IMR-90 (cell line): ENCODE results near the gene GSDMA. TPM values are rescaled to one million over a fixed set of nuclear protein-coding genes. Genes with fewer than 3 reads are reported as not detected.

Experiments used
- ATAC-seq: fragments of 200-7000 bp; cut with Tn5 transposase; 2 replicates; pipeline ENCODE4 v1.9.1; 2020; ENCODE audit warnings: low read depth, mild to moderate bottlenecking, moderate library complexity
- BruUV-seq: library from RNA; stranded (reverse); fragments of 400-500 nt; replicated peaks from 2 replicates; lab custom pipeline; 2021; lab: Mats Ljungman, UMichigan
- CTCF ChIA-PET: fragments of 300-600 bp; formaldehyde crosslinking; extraction: SDS; loops from one replicate; lab custom pipeline; 2021; ENCODE audit warnings: antibody characterized with exemption; lab: Yijun Ruan, JAX
- POLR2A ChIA-PET: fragments of 300-600 bp; sonication (Branson Sonifier 250); formaldehyde crosslinking; loops from one replicate; lab custom pipeline; 2022; ENCODE audit warnings: antibody characterized with exemption; ENCODE audit not compliant: unreplicated experiment; lab: Charles Lee
- DNase-seq: peaks from one replicate; pipeline ENCODE4 v3.0.0; 2013
- H2AFZ ChIP-seq: replicated peaks from 2 replicates; pipeline ENCODE3; 2013; ENCODE audit warnings: low read length, mild to moderate bottlenecking; ENCODE audit not compliant: poor library complexity
- H2AK5ac ChIP-seq: 2 replicates; pipeline ENCODE4 v1.6.1; 2013; ENCODE audit warnings: low read depth, low read length, inconsistent platforms
- H2AK9ac ChIP-seq: replicated peaks from 2 replicates; pipeline ENCODE3; 2013; ENCODE audit warnings: mild to moderate bottlenecking, low read depth, low read length, moderate library complexity; ENCODE audit not compliant: poor library complexity
- H2BK120ac ChIP-seq: 2 replicates; pipeline ENCODE4 v1.6.1; 2013; ENCODE audit warnings: low read depth, low read length, inconsistent platforms
- H2BK15ac ChIP-seq: 3 replicates; pipeline ENCODE4 v1.6.1; 2013; ENCODE audit warnings: low read depth, low read length, inconsistent platforms
- H2BK20ac ChIP-seq: 2 replicates; pipeline ENCODE4 v1.6.1; 2013; ENCODE audit warnings: low read depth, mild to moderate bottlenecking, inconsistent platforms, low read length, moderate library complexity
- H2BK5ac ChIP-seq: 2 replicates; pipeline ENCODE4 v1.6.1; 2013; ENCODE audit warnings: mild to moderate bottlenecking, low read depth, low read length, inconsistent platforms; ENCODE audit not compliant: poor library complexity, severe bottlenecking
- H3K14ac ChIP-seq: replicated peaks from 2 replicates; pipeline ENCODE4 v1.6.1; 2013; ENCODE audit warnings: low read depth, low read length, inconsistent platforms
- H3K18ac ChIP-seq: 2 replicates; pipeline ENCODE4 v1.6.1; 2013; ENCODE audit warnings: low read depth, low read length, control low read depth
- H3K23ac ChIP-seq: 2 replicates; pipeline ENCODE4 v1.6.1; 2013; ENCODE audit warnings: low read depth, low read length, inconsistent platforms
- H3K27ac ChIP-seq: 2 replicates; pipeline ENCODE4 v1.5.1; 2013; ENCODE audit warnings: mild to moderate bottlenecking, control low read depth, low read length; ENCODE audit not compliant: insufficient read depth
- H3K27me3 ChIP-seq: 2 replicates; pipeline ENCODE4 v1.6.1; 2013; ENCODE audit warnings: low read length; ENCODE audit not compliant: control insufficient read depth, insufficient read depth
- H3K36me3 ChIP-seq: 2 replicates; pipeline ENCODE4 v1.6.1; 2013; ENCODE audit warnings: low read length, mixed read lengths; ENCODE audit not compliant: control insufficient read depth, insufficient read depth
- H3K4ac ChIP-seq: 2 replicates; pipeline ENCODE4 v1.6.1; 2013; ENCODE audit warnings: low read depth, low read length, inconsistent platforms
- H3K4me1 ChIP-seq: 2 replicates; pipeline ENCODE4 v1.6.1; 2013; ENCODE audit warnings: low read length, mixed read lengths; ENCODE audit not compliant: control insufficient read depth, insufficient read depth
- H3K4me2 ChIP-seq: 2 replicates; pipeline ENCODE4 v1.6.1; 2013; ENCODE audit warnings: low read depth, mild to moderate bottlenecking, control low read depth, low read length, moderate library complexity
- H3K4me3 ChIP-seq: 2 replicates; pipeline ENCODE4 v1.5.1; 2013; ENCODE audit warnings: low read depth, mild to moderate bottlenecking, control low read depth, low read length, moderate library complexity; ENCODE audit not compliant: insufficient read depth
- H3K56ac ChIP-seq: 2 replicates; pipeline ENCODE4 v1.6.1; 2013; ENCODE audit warnings: low read length, inconsistent platforms; ENCODE audit not compliant: insufficient read depth; ENCODE audit errors: extremely low read depth
- H3K79me1 ChIP-seq, 2 experiments: 2 replicates each; pipeline ENCODE4 v1.6.1; 2013; ENCODE audit warnings: low read length in 2 of 2, inconsistent platforms in 1 of 2, low read depth in 1 of 2
- H3K9ac ChIP-seq: 2 replicates; pipeline ENCODE4 v1.6.1; 2013; ENCODE audit warnings: low read depth, low read length, control low read depth
- H3K9me1 ChIP-seq: 2 replicates; pipeline ENCODE4 v1.6.1; 2013; ENCODE audit warnings: low read length, inconsistent platforms; ENCODE audit not compliant: insufficient read depth
- H3K9me3 ChIP-seq: 2 replicates; pipeline ENCODE4 v1.6.1; 2013; ENCODE audit warnings: low read length; ENCODE audit not compliant: control insufficient read depth, insufficient read depth
- H4K20me1 ChIP-seq: 2 replicates; pipeline ENCODE4 v1.6.1; 2013; ENCODE audit warnings: low read length, inconsistent platforms; ENCODE audit not compliant: insufficient read depth
- H4K5ac ChIP-seq: 2 replicates; pipeline ENCODE4 v1.6.1; 2013; ENCODE audit warnings: mild to moderate bottlenecking, low read depth, low read length, control low read depth
- H4K8ac ChIP-seq, 2 experiments: 2 replicates each; pipeline ENCODE4 v1.6.1; 2013; ENCODE audit warnings: low read depth in 2 of 2, low read length in 2 of 2, control low read depth in 1 of 2, inconsistent platforms in 1 of 2
- H4K91ac ChIP-seq: 2 replicates; pipeline ENCODE4 v1.6.1; 2013; ENCODE audit warnings: low read depth, low read length, inconsistent platforms; ENCODE audit not compliant: insufficient read depth
- BHLHE40 ChIP-seq: fragments of 150-350 bp; IDR thresholded peaks from 2 replicates; pipeline ENCODE4 v1.6.1; 2016; ENCODE audit warnings: mild to moderate bottlenecking, low read depth, low read length
- CHD1 ChIP-seq: IDR thresholded peaks from 2 replicates; pipeline ENCODE4 v1.6.1; 2012; ENCODE audit warnings: low read depth, low read length, improper control_type of control experiment
- FOS ChIP-seq: fragments of 150-350 bp; IDR thresholded peaks from 2 replicates; pipeline ENCODE4 v1.6.1; 2016; ENCODE audit warnings: low read depth, low read length
- MAFK ChIP-seq: IDR thresholded peaks from 2 replicates; pipeline ENCODE4 v1.6.1; 2012; ENCODE audit warnings: low read depth, low read length, improper control_type of control experiment
- MAZ ChIP-seq: IDR thresholded peaks from 2 replicates; pipeline ENCODE4 v1.6.1; 2012; ENCODE audit warnings: low read depth, mild to moderate bottlenecking, low read length, improper control_type of control experiment, moderate library complexity, borderline replicate concordance
- MXI1 ChIP-seq: IDR thresholded peaks from 2 replicates; pipeline ENCODE4 v1.6.1; 2012; ENCODE audit warnings: low read depth, mild to moderate bottlenecking, low read length, moderate library complexity, borderline replicate concordance
- NFE2L2 ChIP-seq: fragments of 150-350 bp; IDR thresholded peaks from 2 replicates; pipeline ENCODE4 v1.6.1; 2016; ENCODE audit warnings: low read depth, mild to moderate bottlenecking, low read length
- RCOR1 ChIP-seq: IDR thresholded peaks from 2 replicates; pipeline ENCODE4 v1.6.1; 2012; ENCODE audit warnings: mild to moderate bottlenecking, low read length, improper control_type of control experiment; ENCODE audit not compliant: insufficient replicate concordance
- WGBS, 2 experiments: methylation state at CpG; one replicate each; pipeline versions ENCODE4 v1.1.5 to v1.1.7; 2013; ENCODE audit warnings: missing lambda C conversion rate in 2 of 2; ENCODE audit not compliant: insufficient read length in 1 of 2; ENCODE audit errors: extremely low coverage in 2 of 2; 5-methylcytosine and 5-hydroxymethylcytosine counted together
- dilution Hi-C: fragments of 300-500 bp; cut with HindIII; formaldehyde crosslinking; loops from one replicate; pipeline ENCODE4 v1.14.3; 2018; ENCODE audit warnings: low sequenced_read_pairs; ENCODE audit not compliant: unreplicated experiment
- in situ Hi-C: fragments of 300-500 bp; cut with MboI; formaldehyde crosslinking; loops from 3 replicates; pipeline ENCODE4 v1.14.3; 2019; ENCODE audit warnings: low sequenced_read_pairs, inconsistent platforms, mixed read lengths
- intact Hi-C: fragments of 100-400 bp; cut with micrococcal nuclease; formaldehyde crosslinking; loops from 2 replicates; pipeline ENCODE4 v1.10.0; 2022
- polyA plus RNA-seq, 3 experiments: library from polyadenylated mRNA; depleted of rRNA; stranded (reverse); fragments of >200 nt; gene quantifications; 2 replicates each; pipeline ENCODE4 v1.2.3, GENCODE V29; 2012; ENCODE audit warnings: low replicate concordance in 1 of 3
- total RNA-seq: library from RNA; depleted of rRNA; stranded (reverse); fragments of >200 nt; gene quantifications from 2 replicates; pipeline ENCODE4 v1.2.3, GENCODE V29; 2012
- TF ChIP-seq, protein P1 (sequence below): conservative IDR thresholded peaks from 2 replicates; pipeline ENCODE4 v1.5.1; 2012; ENCODE audit warnings: mild to moderate bottlenecking, low read depth, low read length, improper control_type of control experiment
- TF ChIP-seq, protein P2 (sequence below): fragments of 150-350 bp; IDR thresholded peaks from 2 replicates; pipeline ENCODE4 v1.6.1; 2017; ENCODE audit warnings: mild to moderate bottlenecking, antibody characterized with exemption, low read length, low read depth

GSDMA gene
- total and polyA plus RNA-seq, 2 of the 4 experiments (the other 2 are of a cell fraction): not detected

DNA sequence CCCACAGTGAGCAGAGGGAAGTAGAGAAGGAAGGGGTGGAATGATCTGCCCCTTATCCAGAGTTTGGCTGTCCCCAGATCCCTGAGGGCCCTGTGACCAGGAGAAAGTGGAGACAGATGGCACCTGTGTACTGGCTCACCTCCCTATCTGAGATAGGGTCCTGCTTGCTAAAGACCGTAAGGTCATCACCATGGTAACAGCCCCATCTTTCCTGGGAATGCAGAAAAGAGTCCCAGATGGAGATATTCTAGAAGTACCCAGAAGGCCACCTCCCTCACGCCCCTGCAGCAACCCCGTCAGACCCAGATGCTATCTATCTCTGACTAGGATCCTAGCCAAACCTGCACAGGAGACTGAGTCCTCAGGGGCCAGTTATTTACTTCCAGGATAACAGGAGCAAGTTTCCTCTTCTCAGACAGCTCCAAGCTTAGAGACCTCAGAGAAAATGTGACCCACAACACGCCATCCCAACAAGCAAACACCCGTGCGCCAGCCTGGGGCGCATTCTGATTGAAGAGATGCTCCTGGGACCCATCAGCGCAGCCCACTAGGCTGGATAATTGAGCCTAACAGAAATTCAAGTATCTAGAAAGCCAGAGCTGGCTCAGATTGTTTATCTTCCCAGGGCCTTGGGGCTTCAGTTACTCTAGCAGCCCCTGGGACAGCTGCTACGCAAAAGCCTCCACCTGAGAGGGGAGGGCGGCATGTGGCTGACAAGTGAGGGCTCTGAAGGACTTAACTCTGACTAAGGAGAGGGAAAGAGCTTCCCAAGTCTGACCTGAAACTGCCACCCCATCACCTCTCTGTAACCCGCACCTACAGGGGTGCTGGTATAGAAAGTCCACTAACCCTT is 37.3 kb upstream of the GSDMA start:
- WGBS, 2 experiments: 90% methylated on average over 2 of the region's 11 CpGs; no CpG with 5 or more reads in 1 of the 2 experiments
- H4K91ac ChIP-seq: no peak overlapping the region
- H3K14ac ChIP-seq: 0 out of 2 replicates have a peak overlapping the region, but pooled peaks have one; percentile 22
- peaks cover 9 to 66% of the 10 kb centered on the region in 2 experiments; a peak in 3 of 4 replicates for H3K79me1 ChIP-seq
- H3K36me3 ChIP-seq: peaks cover 32% of the 10 kb centered on the region
- H2AK5ac ChIP-seq: peak overlapping the region; percentile 1; the same call in 1 of the 2 replicates
- H3K9ac ChIP-seq: peak overlapping the region; percentile 5; the same call in 1 of the 2 replicates
- peaks cover 24% of the 10 kb centered on the region for H3K9me1 ChIP-seq
- H3K56ac ChIP-seq: no peak overlapping the region
- H3K9me3 ChIP-seq: no peaks in the 10 kb centered on the region
- BruUV-seq: no TSS peak
- POLR2A ChIA-PET: no interaction called here
- no peak overlapping the region for H4K8ac ChIP-seq
- no peak for DNase-seq
- in situ Hi-C loops: no loop called here
- no peak overlapping the region for H2BK20ac ChIP-seq
- no peaks in the 10 kb centered on the region for H3K27me3 ChIP-seq
- no peak for ATAC-seq
- H3K27ac ChIP-seq: no peak overlapping the region
- no peak overlapping the region for H2BK120ac ChIP-seq
- peak overlapping the region; percentile 17 for H2AK9ac ChIP-seq
- H2AFZ ChIP-seq: no peak overlapping the region
- peaks cover 41% of the 10 kb centered on the region for H3K4me1 ChIP-seq
- peak overlapping the region; percentile 100; the same call in 1 of the 2 replicates for H3K4me2 ChIP-seq
- no peak overlapping the region for H2BK5ac ChIP-seq
- dilution Hi-C loops: no loop called here
- no peak overlapping the region for H3K23ac ChIP-seq
- CTCF ChIA-PET: no interaction called here
- 0 out of 2 replicates have a peak overlapping the region, but pooled peaks have one; percentile 13 for H3K4ac ChIP-seq
- peaks cover 51% of the 10 kb centered on the region for H4K20me1 ChIP-seq
- no peak overlapping the region for H2BK15ac ChIP-seq
- intact Hi-C loops: no loop called here
- TF ChIP-seq MXI1: no peak
- TF ChIP-seq RCOR1: no peak
- no peak for TF ChIP-seq BHLHE40
- TF ChIP-seq, protein P1, sequence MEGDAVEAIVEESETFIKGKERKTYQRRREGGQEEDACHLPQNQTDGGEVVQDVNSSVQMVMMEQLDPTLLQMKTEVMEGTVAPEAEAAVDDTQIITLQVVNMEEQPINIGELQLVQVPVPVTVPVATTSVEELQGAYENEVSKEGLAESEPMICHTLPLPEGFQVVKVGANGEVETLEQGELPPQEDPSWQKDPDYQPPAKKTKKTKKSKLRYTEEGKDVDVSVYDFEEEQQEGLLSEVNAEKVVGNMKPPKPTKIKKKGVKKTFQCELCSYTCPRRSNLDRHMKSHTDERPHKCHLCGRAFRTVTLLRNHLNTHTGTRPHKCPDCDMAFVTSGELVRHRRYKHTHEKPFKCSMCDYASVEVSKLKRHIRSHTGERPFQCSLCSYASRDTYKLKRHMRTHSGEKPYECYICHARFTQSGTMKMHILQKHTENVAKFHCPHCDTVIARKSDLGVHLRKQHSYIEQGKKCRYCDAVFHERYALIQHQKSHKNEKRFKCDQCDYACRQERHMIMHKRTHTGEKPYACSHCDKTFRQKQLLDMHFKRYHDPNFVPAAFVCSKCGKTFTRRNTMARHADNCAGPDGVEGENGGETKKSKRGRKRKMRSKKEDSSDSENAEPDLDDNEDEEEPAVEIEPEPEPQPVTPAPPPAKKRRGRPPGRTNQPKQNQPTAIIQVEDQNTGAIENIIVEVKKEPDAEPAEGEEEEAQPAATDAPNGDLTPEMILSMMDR: no peak
- TF ChIP-seq FOS: no peak
- no peak for TF ChIP-seq MAFK
- no peak for TF ChIP-seq NFE2L2
- TF ChIP-seq, protein P2, sequence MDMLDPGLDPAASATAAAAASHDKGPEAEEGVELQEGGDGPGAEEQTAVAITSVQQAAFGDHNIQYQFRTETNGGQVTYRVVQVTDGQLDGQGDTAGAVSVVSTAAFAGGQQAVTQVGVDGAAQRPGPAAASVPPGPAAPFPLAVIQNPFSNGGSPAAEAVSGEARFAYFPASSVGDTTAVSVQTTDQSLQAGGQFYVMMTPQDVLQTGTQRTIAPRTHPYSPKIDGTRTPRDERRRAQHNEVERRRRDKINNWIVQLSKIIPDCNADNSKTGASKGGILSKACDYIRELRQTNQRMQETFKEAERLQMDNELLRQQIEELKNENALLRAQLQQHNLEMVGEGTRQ: no peak
- no peak for TF ChIP-seq MAZ
- no peak for TF ChIP-seq CHD1
- no peak overlapping the region for H3K18ac ChIP-seq
- no peak overlapping the region for H4K5ac ChIP-seq
- H3K4me3 ChIP-seq: no peak overlapping the region
